ENCODE data around the gene EMC8.

DNA sequence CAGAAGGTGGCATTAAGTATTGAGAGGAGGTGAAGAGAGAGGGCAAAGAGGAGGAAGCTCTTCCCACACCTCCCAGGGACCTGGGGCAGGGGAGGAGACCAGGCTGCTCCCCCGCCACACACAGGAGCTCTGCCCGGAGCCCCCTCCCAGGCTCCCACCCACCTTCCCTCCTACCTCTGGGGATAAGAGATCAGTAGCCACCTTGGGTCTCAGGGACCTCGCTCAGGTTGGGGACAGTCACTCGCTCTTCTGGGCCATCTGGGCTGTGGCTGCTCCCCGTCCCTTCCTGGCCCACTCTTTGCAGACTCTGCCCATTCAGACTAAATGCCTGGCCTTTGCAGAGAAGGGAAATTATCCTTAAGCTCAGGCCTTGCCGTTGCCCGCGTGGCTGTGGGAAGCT is 33.6 kb downstream of the EMC8 start:
- TF ChIP-seq POLR2AphosphoS5 (IDR thresholded peaks at IDR 0.05; ENCODE audit: low read depth, low read length) (no peak), MXI1 (IDR thresholded peaks at IDR 0.05; ENCODE audit: low read depth, low read length) (no peak), SMC3 (IDR thresholded peaks at IDR 0.05; ENCODE audit: low read depth, low read length) (no peak), TAF1 (IDR thresholded peaks at IDR 0.05; ENCODE audit: borderline replicate concordance, low read depth, low read length) (no peak), NFIC (IDR thresholded peaks at IDR 0.05; ENCODE audit: borderline replicate concordance) (no peak), EP300 (IDR thresholded peaks at IDR 0.05; ENCODE audit: borderline replicate concordance in 1 of 2, low read depth in 1 of 2, low read length in 1 of 2) (no peak)
- TF ChIP-seq, protein P1, sequence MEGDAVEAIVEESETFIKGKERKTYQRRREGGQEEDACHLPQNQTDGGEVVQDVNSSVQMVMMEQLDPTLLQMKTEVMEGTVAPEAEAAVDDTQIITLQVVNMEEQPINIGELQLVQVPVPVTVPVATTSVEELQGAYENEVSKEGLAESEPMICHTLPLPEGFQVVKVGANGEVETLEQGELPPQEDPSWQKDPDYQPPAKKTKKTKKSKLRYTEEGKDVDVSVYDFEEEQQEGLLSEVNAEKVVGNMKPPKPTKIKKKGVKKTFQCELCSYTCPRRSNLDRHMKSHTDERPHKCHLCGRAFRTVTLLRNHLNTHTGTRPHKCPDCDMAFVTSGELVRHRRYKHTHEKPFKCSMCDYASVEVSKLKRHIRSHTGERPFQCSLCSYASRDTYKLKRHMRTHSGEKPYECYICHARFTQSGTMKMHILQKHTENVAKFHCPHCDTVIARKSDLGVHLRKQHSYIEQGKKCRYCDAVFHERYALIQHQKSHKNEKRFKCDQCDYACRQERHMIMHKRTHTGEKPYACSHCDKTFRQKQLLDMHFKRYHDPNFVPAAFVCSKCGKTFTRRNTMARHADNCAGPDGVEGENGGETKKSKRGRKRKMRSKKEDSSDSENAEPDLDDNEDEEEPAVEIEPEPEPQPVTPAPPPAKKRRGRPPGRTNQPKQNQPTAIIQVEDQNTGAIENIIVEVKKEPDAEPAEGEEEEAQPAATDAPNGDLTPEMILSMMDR (IDR thresholded peaks at IDR 0.05) = no peak
- TF ChIP-seq, protein P2, sequence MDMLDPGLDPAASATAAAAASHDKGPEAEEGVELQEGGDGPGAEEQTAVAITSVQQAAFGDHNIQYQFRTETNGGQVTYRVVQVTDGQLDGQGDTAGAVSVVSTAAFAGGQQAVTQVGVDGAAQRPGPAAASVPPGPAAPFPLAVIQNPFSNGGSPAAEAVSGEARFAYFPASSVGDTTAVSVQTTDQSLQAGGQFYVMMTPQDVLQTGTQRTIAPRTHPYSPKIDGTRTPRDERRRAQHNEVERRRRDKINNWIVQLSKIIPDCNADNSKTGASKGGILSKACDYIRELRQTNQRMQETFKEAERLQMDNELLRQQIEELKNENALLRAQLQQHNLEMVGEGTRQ (IDR thresholded peaks at IDR 0.05; ENCODE audit: borderline replicate concordance, low read depth, low read length) = no peak
- TF ChIP-seq, protein P3, sequence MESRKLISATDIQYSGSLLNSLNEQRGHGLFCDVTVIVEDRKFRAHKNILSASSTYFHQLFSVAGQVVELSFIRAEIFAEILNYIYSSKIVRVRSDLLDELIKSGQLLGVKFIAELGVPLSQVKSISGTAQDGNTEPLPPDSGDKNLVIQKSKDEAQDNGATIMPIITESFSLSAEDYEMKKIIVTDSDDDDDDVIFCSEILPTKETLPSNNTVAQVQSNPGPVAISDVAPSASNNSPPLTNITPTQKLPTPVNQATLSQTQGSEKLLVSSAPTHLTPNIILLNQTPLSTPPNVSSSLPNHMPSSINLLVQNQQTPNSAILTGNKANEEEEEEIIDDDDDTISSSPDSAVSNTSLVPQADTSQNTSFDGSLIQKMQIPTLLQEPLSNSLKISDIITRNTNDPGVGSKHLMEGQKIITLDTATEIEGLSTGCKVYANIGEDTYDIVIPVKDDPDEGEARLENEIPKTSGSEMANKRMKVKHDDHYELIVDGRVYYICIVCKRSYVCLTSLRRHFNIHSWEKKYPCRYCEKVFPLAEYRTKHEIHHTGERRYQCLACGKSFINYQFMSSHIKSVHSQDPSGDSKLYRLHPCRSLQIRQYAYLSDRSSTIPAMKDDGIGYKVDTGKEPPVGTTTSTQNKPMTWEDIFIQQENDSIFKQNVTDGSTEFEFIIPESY (IDR thresholded peaks at IDR 0.05; ENCODE audit: borderline replicate concordance, low read depth) = no peak
- TF ChIP-seq, protein P4, sequence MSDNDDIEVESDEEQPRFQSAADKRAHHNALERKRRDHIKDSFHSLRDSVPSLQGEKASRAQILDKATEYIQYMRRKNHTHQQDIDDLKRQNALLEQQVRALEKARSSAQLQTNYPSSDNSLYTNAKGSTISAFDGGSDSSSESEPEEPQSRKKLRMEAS (IDR thresholded peaks at IDR 0.05; ENCODE audit: low read depth) = no peak
